Left lung (tissue), 10 donors: ENCODE results near the gene MTF1. TPM values are rescaled to one million over a fixed set of nuclear protein-coding genes. Genes with fewer than 3 reads are reported as not detected.

Source experiments
- ATAC-seq: fragments of 200-7000 bp; cut with Tn5 transposase; one replicate; pipeline ENCODE4 v1.9.1; 2020; ENCODE audit warnings: moderate library complexity
- DNase-seq, 4 donors: peaks; one replicate each; pipeline ENCODE4 v3.0.0-alpha.2; 2013 to 2020
- H3K27ac ChIP-seq, 2 donors: fragments of 200-600 bp; sonication (generic) in 1 of 2; one replicate each; pipeline versions ENCODE4 v1.5.0 to v1.8.0; 2020 to 2021
- H3K27me3 ChIP-seq, 2 donors: fragments of 200-600 bp; sonication (generic) in 1 of 2; one replicate each; pipeline versions ENCODE4 v1.5.0 to v1.8.0; 2020 to 2021
- H3K36me3 ChIP-seq, 2 donors: fragments of 200-600 bp; sonication (generic) in 1 of 2; one replicate each; pipeline versions ENCODE4 v1.5.0 to v1.8.0; 2020 to 2021
- H3K4me1 ChIP-seq, 2 donors: fragments of 200-600 bp; one replicate each; pipeline ENCODE4 v1.8.0; 2021
- H3K4me3 ChIP-seq, 2 donors: fragments of 200-600 bp; sonication (generic) in 1 of 2; one replicate each; pipeline versions ENCODE4 v1.5.0 to v1.8.0; 2020 to 2021; ENCODE audit warnings: mild to moderate bottlenecking in 1 of 2
- H3K9me3 ChIP-seq, 2 donors: fragments of 200-600 bp; sonication (generic) in 1 of 2; one replicate each; pipeline versions ENCODE4 v1.5.0 to v1.8.0; 2020 to 2021
- CTCF ChIP-seq, 2 donors: fragments of 200-600 bp; sonication (generic) in 1 of 2; IDR thresholded peaks; one replicate each; pipeline versions ENCODE4 v1.5.0 to v1.8.0; 2021; ENCODE audit warnings: antibody characterized with exemption in 2 of 2
- intact Hi-C, 2 donors: fragments of 100-400 bp; cut with DNase I; formaldehyde crosslinking; loops; one replicate each; pipeline versions ENCODE4 v1.11.2 to v1.14.2; 2022
- polyA plus RNA-seq, 6 donors: library from polyadenylated mRNA; unstranded; fragments of 120-200 nt; gene quantifications; one replicate each; pipeline ENCODE4 v1.2.1, GENCODE V29; 2013; ENCODE audit not compliant: insufficient read length in 6 of 6
- total RNA-seq, 2 donors: library from RNA; stranded (reverse); fragmentation: NEBNext Ultra II Directional; extraction: Animal tissue kit (Norgen Biotek cat#: 25700); gene quantifications; one replicate each; pipeline ENCODE4 v1.2.1, GENCODE V29; 2021
- donor health status: DM: no; HTN: yes; CAD: no.
- donor health status: DM: no; HTN: no; CAD: no.

Gene MTF1
- total and polyA plus RNA-seq, 8 donors = 7.5 to 37.4 (median 9.2) TPM

GRCh38 chr1:37868466-37868865 is 9.1 kb upstream of the MTF1 start:
- Histone ChIP-seq H3K27ac (no peak overlapping the region), H3K9me3 (no peaks in the 10 kb centered on the region), H3K27me3 (no peaks in the 10 kb centered on the region), H3K4me1 (no peaks in the 10 kb centered on the region), H3K36me3 (peaks cover 0 to 99% of the 10 kb centered on the region in 2 donors), H3K4me3 (no peak overlapping the region)
- no peak for DNase-seq
- intact Hi-C loops = no loop called here
- no peak for ATAC-seq
- no peak for TF ChIP-seq CTCF (IDR thresholded peaks at IDR 0.05)

GRCh38 chr1:37867784-37868183 is 8.4 kb upstream of the MTF1 start:
- Histone ChIP-seq H3K9me3 (no peaks in the 10 kb centered on the region), H3K4me1 (peaks cover 0 to 3% of the 10 kb centered on the region in 2 donors), H3K36me3 (peaks cover 0 to 99% of the 10 kb centered on the region in 2 donors), H3K27ac (no peak overlapping the region), H3K4me3 (no peak overlapping the region), H3K27me3 (no peaks in the 10 kb centered on the region)
- TF ChIP-seq CTCF (IDR thresholded peaks at IDR 0.05) = no peak
- ATAC-seq = no peak
- DNase-seq = no peak
- intact Hi-C loops = no loop called here

GRCh38 chr1:37866491-37866890 is 7.1 kb upstream of the MTF1 start:
- ATAC-seq (no peak), DNase-seq (no peak)
- Histone ChIP-seq H3K27me3 (no peaks in the 10 kb centered on the region), H3K27ac (no peak overlapping the region), H3K4me3 (no peak overlapping the region), H3K36me3 (peaks cover 0 to 98% of the 10 kb centered on the region in 2 donors), H3K9me3 (no peaks in the 10 kb centered on the region), H3K4me1 (peaks cover 0 to 12% of the 10 kb centered on the region in 2 donors)
- TF ChIP-seq CTCF (IDR thresholded peaks at IDR 0.05) = no peak
- intact Hi-C loops = no loop called here

DNA sequence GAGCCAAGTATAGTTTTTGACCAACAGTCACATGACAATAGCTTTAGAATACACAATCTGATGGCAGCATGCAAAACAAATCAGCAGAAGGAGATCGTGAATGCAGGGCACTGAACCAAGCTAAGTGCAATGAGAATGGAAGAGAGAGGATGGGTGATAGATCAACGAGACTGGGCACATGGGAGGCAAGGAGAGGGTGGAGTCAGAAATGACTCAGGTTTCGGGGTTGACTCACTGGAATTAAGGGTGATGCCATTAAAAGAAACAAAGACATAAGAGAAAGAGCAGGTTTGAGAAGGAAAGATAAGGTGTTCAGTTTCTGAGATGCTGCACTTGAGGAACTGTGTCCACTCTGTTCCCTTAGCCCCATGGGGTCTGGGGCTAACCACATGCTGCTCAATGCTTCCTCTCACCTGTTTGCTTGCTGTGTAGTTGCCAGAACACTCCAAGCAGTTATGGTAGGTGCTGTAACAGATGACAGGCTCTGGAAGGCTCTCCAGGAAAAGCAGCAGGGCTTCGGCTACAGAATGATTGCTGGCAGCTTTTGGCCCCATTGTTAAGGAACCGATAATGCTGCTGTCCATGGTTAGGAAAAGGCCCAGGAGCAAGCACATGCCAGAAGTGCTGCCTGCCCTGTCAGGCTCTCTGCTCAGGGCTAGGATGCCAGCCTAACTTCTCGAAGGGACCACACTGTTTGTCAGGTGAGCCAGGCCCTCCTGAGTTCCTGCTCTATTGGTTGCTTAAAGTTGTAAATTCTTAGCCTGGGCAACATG is 6.1 kb upstream of the MTF1 start:
- no peaks in the 10 kb centered on the region for H3K9me3 ChIP-seq
- no peak for TF ChIP-seq CTCF (IDR thresholded peaks at IDR 0.05)
- H3K27me3 ChIP-seq = no peaks in the 10 kb centered on the region
- H3K4me1 ChIP-seq = peaks cover 0 to 16% of the 10 kb centered on the region in 2 donors
- DNase-seq (no peak), ATAC-seq (no peak)
- peaks cover 0 to 96% of the 10 kb centered on the region in 2 donors for H3K36me3 ChIP-seq
- no peak overlapping the region for H3K4me3 ChIP-seq
- no peak overlapping the region for H3K27ac ChIP-seq
- intact Hi-C loops = no loop called here

- H3K27ac ChIP-seq = peak overlapping the region in 1 of 2 donors; percentile 76
- TF ChIP-seq CTCF (IDR thresholded peaks at IDR 0.05) = no peak
- intact Hi-C loops = no loop called here
- H3K4me3 ChIP-seq = no peak overlapping the region
- H3K4me1 ChIP-seq = peaks cover 10 to 37% of the 10 kb centered on the region in 2 donors
- no peaks in the 10 kb centered on the region for H3K27me3 ChIP-seq
- DNase-seq = no peak
- no peaks in the 10 kb centered on the region for H3K9me3 ChIP-seq
- peaks cover 0 to 65% of the 10 kb centered on the region in 2 donors for H3K36me3 ChIP-seq
- no peak for ATAC-seq
These were observed 2.9 kb upstream of the MTF1 start for GRCh38 chr1:37862330-37862729.
